Colonic mucosa (tissue), 4 donors: Measurements from ENCODE around the gene RGS8. TPM values are rescaled to one million over a fixed set of nuclear protein-coding genes. Genes with fewer than 3 reads are reported as not detected.

Source experiments
- DNase-seq: peaks from one replicate; pipeline ENCODE4 v3.0.0-alpha.2; 2020
- H3K27ac ChIP-seq: fragments of 200-600 bp; one replicate; pipeline ENCODE4 v1.8.0; 2021
- H3K27me3 ChIP-seq: fragments of 200-600 bp; one replicate; pipeline ENCODE4 v1.8.0; 2021
- H3K36me3 ChIP-seq: fragments of 200-600 bp; one replicate; pipeline ENCODE4 v1.8.0; 2021
- H3K4me1 ChIP-seq: fragments of 200-600 bp; one replicate; pipeline ENCODE4 v1.8.0; 2021; ENCODE audit warnings: mild to moderate bottlenecking
- H3K4me3 ChIP-seq: fragments of 200-600 bp; one replicate; pipeline ENCODE4 v1.8.0; 2021
- H3K9ac ChIP-seq, 2 donors: one replicate each; pipeline ENCODE4 v1.7.0; 2013; ENCODE audit warnings: control low read depth in 2 of 2, low read depth in 2 of 2, low read length in 2 of 2
- H3K9me3 ChIP-seq: fragments of 200-600 bp; one replicate; pipeline ENCODE4 v1.8.0; 2021
- CTCF ChIP-seq: fragments of 200-600 bp; IDR thresholded peaks from one replicate; pipeline ENCODE4 v1.8.0; 2022; ENCODE audit warnings: antibody characterized with exemption, mild to moderate bottlenecking
- intact Hi-C: fragments of 100-400 bp; cut with DNase I; formaldehyde crosslinking; loops from one replicate; pipeline ENCODE4 v1.14.1; 2022
- total RNA-seq, 2 donors: library from RNA; stranded (reverse); fragmentation: NEBNext Ultra II Directional in 1 of 2; extraction: Animal tissue kit (Norgen Biotek cat#: 25700) in 1 of 2; gene quantifications; one replicate each; pipeline ENCODE4 v1.2.1, GENCODE V29; 2021
- donor health status: healthy.
- donor health status: DM: no; HTN: no; CAD: no.
- donor health status: DM: no; HTN: no; CAD: no.

Gene RGS8
- total RNA-seq = not detected

- DNase-seq = no peak
Measured at GRCh38 chr1:182684116-182684828, at the start of gene RGS8. Gene RGS8, minus strand, starts transcription at chr1:182684587. Its CDS starts 14,938 bp downstream, at chr1:182669649.

GRCh38 chr1:182731852-182732575 lies 47.6 kb upstream of the RGS8 start:
- H3K36me3 ChIP-seq = no peaks in the 10 kb centered on the region
- no peak overlapping the region for H3K4me3 ChIP-seq
- TF ChIP-seq CTCF = no peak
- intact Hi-C loops = no loop called here
- H3K9ac ChIP-seq = no peak overlapping the region
- H3K27ac ChIP-seq = no peak overlapping the region
- no peaks in the 10 kb centered on the region for H3K27me3 ChIP-seq
- no peak for DNase-seq
- no peaks in the 10 kb centered on the region for H3K4me1 ChIP-seq
- H3K9me3 ChIP-seq = no peaks in the 10 kb centered on the region

More at GRCh38 chr1:182684116-182684828, at the start of gene RGS8:
- Histone ChIP-seq H3K4me3 (no peak within 1 kb of the TSS), H3K27ac (no peak within 1 kb of the TSS), H3K4me1 (no peaks in the 10 kb centered on the region), H3K9ac (no peak within 1 kb of the TSS), H3K9me3 (no peaks in the 10 kb centered on the region), H3K27me3 (no peaks in the 10 kb centered on the region), H3K36me3 (no peaks in the 10 kb centered on the region)
- intact Hi-C loops = no loop called here
- no peak for TF ChIP-seq CTCF

GRCh38 chr1:182726912-182727311 lies 42.5 kb upstream of the RGS8 start:
- Histone ChIP-seq H3K9me3 (no peaks in the 10 kb centered on the region), H3K27ac (no peak overlapping the region), H3K27me3 (no peaks in the 10 kb centered on the region), H3K4me1 (no peaks in the 10 kb centered on the region), H3K36me3 (no peaks in the 10 kb centered on the region), H3K9ac (no peak overlapping the region), H3K4me3 (no peak overlapping the region)
- TF ChIP-seq CTCF = no peak
- no peak for DNase-seq
- intact Hi-C loops = no loop called here

GRCh38 chr1:182725259-182726255 lies 41.2 kb upstream of the RGS8 start:
- Histone ChIP-seq H3K4me3 (no peak overlapping the region), H3K27ac (no peak overlapping the region), H3K36me3 (no peaks in the 10 kb centered on the region), H3K27me3 (no peaks in the 10 kb centered on the region), H3K4me1 (no peaks in the 10 kb centered on the region), H3K9me3 (no peaks in the 10 kb centered on the region), H3K9ac (no peak overlapping the region)
- no peak for TF ChIP-seq CTCF
- no peak for DNase-seq
- intact Hi-C loops = no loop called here

- no peaks in the 10 kb centered on the region for H3K9me3 ChIP-seq
- no peaks in the 10 kb centered on the region for H3K36me3 ChIP-seq
- no peaks in the 10 kb centered on the region for H3K27me3 ChIP-seq
- no peak for TF ChIP-seq CTCF
- H3K4me1 ChIP-seq = no peaks in the 10 kb centered on the region
- H3K27ac ChIP-seq = no peak overlapping the region
- intact Hi-C loops = no loop called here
- H3K4me3 ChIP-seq = no peak overlapping the region
- DNase-seq = no peak
- H3K9ac ChIP-seq = no peak overlapping the region
Measured at GRCh38 chr1:182724215-182724614, 39.8 kb upstream of the RGS8 start.
